Testis (tissue), 2 donors: Measurements from ENCODE around the gene ALX3.

Experiments
- POLR2A ChIP-seq: fragments of 450-650 bp; IDR thresholded peaks from one replicate; pipeline ENCODE4 v1.6.1; 2017; ENCODE audit warnings: antibody characterized with exemption, mild to moderate bottlenecking, moderate library complexity
- TF ChIP-seq, protein P1 (sequence below), 3 experiments: fragments of 450-650 bp in 2 of 3; fragments of 200-600 bp in 1 of 3; sonication (generic) in 1 of 3; IDR thresholded peaks; one replicate each; pipeline ENCODE4 v1.5.1; 2016 to 2019; ENCODE audit warnings: antibody characterized with exemption in 3 of 3, mild to moderate bottlenecking in 2 of 3, moderate library complexity in 1 of 3

DNA sequence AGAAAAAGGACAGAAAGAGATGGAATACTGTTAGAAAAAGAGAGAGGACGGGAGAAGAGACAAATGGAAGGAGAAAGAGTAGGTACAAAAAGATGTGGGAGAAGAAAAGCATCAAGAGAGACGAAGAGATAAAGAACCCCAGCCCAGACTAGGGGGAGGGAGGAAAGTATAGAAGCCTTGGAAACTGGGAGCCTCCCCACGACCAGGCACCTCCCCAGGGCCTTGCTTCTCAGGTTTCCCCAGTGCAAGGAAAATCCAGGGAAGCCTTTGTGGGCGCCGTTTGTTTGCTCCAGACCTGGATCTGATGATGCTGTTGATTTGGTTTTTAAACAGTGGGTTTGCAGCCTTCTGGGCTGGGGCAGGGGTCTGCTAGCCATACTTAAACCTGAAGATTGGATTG is 15.2 kb upstream of the ALX3 start:
- TF ChIP-seq, protein P1, sequence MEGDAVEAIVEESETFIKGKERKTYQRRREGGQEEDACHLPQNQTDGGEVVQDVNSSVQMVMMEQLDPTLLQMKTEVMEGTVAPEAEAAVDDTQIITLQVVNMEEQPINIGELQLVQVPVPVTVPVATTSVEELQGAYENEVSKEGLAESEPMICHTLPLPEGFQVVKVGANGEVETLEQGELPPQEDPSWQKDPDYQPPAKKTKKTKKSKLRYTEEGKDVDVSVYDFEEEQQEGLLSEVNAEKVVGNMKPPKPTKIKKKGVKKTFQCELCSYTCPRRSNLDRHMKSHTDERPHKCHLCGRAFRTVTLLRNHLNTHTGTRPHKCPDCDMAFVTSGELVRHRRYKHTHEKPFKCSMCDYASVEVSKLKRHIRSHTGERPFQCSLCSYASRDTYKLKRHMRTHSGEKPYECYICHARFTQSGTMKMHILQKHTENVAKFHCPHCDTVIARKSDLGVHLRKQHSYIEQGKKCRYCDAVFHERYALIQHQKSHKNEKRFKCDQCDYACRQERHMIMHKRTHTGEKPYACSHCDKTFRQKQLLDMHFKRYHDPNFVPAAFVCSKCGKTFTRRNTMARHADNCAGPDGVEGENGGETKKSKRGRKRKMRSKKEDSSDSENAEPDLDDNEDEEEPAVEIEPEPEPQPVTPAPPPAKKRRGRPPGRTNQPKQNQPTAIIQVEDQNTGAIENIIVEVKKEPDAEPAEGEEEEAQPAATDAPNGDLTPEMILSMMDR (IDR thresholded peaks at IDR 0.05): no peak
- no peak for TF ChIP-seq POLR2A
